ENCODE results near the gene PHACTR1. TPM values are rescaled to one million over a fixed set of nuclear protein-coding genes. Genes with fewer than 3 reads are reported as not detected.

Gene PHACTR1
- total and polyA plus RNA-seq, 12 donors = 0.77 to 16.0 (median 3.5) TPM

DNA sequence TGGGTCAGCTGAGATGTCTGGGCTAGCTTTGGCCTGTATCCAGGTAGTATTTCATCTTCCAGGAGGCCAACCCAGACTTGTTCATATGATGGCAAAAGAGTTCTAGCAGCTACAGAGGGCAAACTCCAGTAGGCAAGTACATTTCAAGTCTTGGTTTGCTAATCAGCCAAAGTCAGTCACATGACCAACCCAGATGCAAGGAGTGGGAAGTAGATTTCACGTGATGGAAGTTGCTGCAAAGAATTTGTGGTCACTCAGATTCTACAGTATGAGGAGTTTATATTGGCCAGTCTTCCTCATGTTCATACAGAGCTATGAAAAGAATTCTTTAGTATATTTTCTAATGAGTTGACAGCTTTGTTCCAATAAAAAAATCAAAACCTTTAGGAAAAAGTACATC lies 101.8 kb downstream of the PHACTR1 start:
- WGBS, 4 donors = 17 to 31% (median 28%) methylated on average over 1 of the region's 1 CpG
- intact Hi-C loops (cut with DNase I) = no loop called here
- H3K4me1 ChIP-seq (replicated peaks in 1 of 2) = no peaks in the 10 kb centered on the region
- H3K4me3 ChIP-seq = no peak overlapping the region
- no peak for TF ChIP-seq POLR2A (IDR thresholded peaks at IDR 0.05)
- TF ChIP-seq, protein P1, sequence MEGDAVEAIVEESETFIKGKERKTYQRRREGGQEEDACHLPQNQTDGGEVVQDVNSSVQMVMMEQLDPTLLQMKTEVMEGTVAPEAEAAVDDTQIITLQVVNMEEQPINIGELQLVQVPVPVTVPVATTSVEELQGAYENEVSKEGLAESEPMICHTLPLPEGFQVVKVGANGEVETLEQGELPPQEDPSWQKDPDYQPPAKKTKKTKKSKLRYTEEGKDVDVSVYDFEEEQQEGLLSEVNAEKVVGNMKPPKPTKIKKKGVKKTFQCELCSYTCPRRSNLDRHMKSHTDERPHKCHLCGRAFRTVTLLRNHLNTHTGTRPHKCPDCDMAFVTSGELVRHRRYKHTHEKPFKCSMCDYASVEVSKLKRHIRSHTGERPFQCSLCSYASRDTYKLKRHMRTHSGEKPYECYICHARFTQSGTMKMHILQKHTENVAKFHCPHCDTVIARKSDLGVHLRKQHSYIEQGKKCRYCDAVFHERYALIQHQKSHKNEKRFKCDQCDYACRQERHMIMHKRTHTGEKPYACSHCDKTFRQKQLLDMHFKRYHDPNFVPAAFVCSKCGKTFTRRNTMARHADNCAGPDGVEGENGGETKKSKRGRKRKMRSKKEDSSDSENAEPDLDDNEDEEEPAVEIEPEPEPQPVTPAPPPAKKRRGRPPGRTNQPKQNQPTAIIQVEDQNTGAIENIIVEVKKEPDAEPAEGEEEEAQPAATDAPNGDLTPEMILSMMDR (IDR thresholded peaks at IDR 0.05) = no peak
- no peak overlapping the region for H3K27ac ChIP-seq
- H3K36me3 ChIP-seq (replicated peaks in 1 of 2) = no peaks in the 10 kb centered on the region
- no peaks in the 10 kb centered on the region for H3K9me3 ChIP-seq (replicated peaks in 1 of 3)
- no peaks in the 10 kb centered on the region for H3K27me3 ChIP-seq
- DNase-seq = peak in 4 of 7 donors; percentile 9 to 38 (median 15)

- H3K4me1 ChIP-seq (replicated peaks in 1 of 2) = no peaks in the 10 kb centered on the region
- H3K9me3 ChIP-seq (replicated peaks in 1 of 3) = no peaks in the 10 kb centered on the region
- no peak overlapping the region for H3K4me3 ChIP-seq
- no peak for DNase-seq
- TF ChIP-seq POLR2A (IDR thresholded peaks at IDR 0.05) = no peak
- TF ChIP-seq, protein P1 (IDR thresholded peaks at IDR 0.05) = no peak
- WGBS, 4 donors = 78 to 90% (median 85%) methylated on average over 8 of the region's 8 CpGs
- peaks cover 3% of the 10 kb centered on the region for H3K27me3 ChIP-seq
- intact Hi-C loops (cut with DNase I) = no loop called here
- no peak overlapping the region for H3K27ac ChIP-seq
- no peaks in the 10 kb centered on the region for H3K36me3 ChIP-seq (replicated peaks in 1 of 2)
Measured at GRCh38 chr6:12823847-12824246, 107.3 kb downstream of the PHACTR1 start.

- Histone ChIP-seq H3K36me3 (replicated peaks in 1 of 2) (no peaks in the 10 kb centered on the region), H3K4me3 (no peak overlapping the region), H3K27ac (no peak overlapping the region), H3K9me3 (replicated peaks in 1 of 3) (no peaks in the 10 kb centered on the region), H3K27me3 (peaks cover 3% of the 10 kb centered on the region), H3K4me1 (replicated peaks in 1 of 2) (no peaks in the 10 kb centered on the region)
- no peak for DNase-seq
- WGBS, 4 donors = 31 to 37% (median 33%) methylated on average over 2 of the region's 2 CpGs
- intact Hi-C loops (cut with DNase I) = no loop called here
- TF ChIP-seq POLR2A (IDR thresholded peaks at IDR 0.05) = no peak
- TF ChIP-seq, protein P1 (IDR thresholded peaks at IDR 0.05) = no peak
Measured at GRCh38 chr6:12826584-12826983, 110.0 kb downstream of the PHACTR1 start.

- 64 to 79% (median 73%) methylated on average over 2 of the region's 2 CpGs for WGBS, 4 donors
Measured at GRCh38 chr6:12827921-12828320, 111.4 kb downstream of the PHACTR1 start.

More at GRCh38 chr6:12827921-12828320, 111.4 kb downstream of the PHACTR1 start:
- Histone ChIP-seq H3K27me3 (peaks cover 3% of the 10 kb centered on the region), H3K36me3 (replicated peaks in 1 of 2) (no peaks in the 10 kb centered on the region), H3K4me1 (replicated peaks in 1 of 2) (no peaks in the 10 kb centered on the region), H3K4me3 (no peak overlapping the region), H3K9me3 (replicated peaks in 1 of 3) (no peaks in the 10 kb centered on the region), H3K27ac (no peak overlapping the region)
- intact Hi-C loops (cut with DNase I) = no loop called here
- TF ChIP-seq, protein P1 (IDR thresholded peaks at IDR 0.05) = no peak
- TF ChIP-seq POLR2A (IDR thresholded peaks at IDR 0.05) = no peak
- no peak for DNase-seq
